NCI-H345 treated with DMSO at 0.1 percent for 48 hours (cell line): ENCODE data around the gene TARBP1.
"Not testable (repeated sequence)": the region's sequence is repeated elsewhere in the genome, so short reads cannot be mapped to it uniquely, and the experiment has no call there.

Source experiments
- DNase-seq: peaks from one replicate; lab custom pipeline; 2025; ENCODE audit not compliant: unreplicated experiment; lab: John Stamatoyannopoulos, UW

The TARBP1 gene

DNA sequence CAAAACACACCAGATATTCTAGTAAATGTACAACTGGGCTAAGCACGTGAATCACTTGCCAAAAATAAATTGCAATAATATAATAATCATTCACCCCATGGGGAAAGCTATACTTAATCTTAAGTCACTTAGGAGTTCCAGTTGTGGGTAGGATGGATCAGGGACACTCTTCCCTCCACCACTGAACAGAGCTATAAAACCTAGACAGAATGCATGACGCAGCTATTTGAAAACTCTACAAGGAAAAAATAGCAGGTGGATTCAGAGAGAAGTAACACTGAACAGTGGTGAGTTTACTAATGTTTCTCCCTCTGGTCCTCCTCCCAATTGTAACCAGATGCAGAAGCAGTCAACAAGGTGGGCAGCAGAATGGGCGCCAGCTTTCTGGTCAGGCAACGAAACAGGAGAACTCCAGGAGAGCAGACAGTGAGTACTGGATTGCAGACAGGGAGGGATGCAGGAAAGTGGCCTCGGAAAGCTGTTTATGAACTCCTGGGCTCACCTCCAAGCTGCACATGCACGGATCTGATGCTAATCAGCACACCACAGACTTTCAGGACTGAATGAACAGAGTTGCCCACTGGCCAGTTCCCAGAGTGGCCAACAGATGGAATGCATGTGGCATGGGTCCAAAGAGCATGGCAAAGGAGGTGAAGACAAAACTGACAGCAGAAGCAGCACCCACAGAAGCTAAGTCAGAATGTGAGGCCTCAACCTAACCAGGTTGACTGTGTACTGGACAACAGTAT is 41.4 kb downstream of the TARBP1 start:
- DNase-seq: no peak

GRCh38 chr1:234435620-234436019 is 43.4 kb downstream of the TARBP1 start:
- no peak for DNase-seq

GRCh38 chr1:234434706-234435105 is 44.3 kb downstream of the TARBP1 start:
- DNase-seq: no peak

DNA sequence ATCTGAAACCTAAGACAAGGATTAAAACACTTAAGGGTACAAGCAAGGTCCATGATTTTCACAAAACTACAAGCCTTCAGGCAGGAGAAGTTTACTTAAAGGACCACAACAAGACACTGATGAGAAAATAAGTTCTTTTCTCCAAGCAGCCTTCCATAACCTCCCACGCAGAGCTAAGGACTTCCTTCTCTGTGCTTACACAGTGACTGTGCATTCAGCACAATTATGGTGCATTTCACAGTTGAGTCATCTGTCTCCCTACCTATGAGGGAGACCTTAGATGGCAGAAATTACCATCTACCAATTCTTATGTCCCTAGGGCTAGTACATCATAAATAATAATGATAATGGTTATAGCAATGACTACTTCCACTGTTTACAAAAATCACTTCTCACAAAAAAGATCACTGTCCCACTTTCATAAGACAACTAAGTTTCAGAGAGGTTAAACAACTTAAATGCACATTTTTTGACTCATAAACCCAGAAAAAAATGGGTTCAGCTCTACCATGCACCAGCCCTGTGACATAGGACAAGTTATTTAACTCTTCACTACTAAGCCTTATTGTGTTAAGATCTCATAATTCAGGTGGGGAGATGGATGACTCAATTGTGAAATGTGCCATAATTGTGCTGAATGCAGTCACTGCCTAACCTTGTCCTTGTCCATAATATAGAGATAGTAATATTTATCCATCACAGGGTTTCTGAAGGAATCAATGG is 45.3 kb downstream of the TARBP1 start:
- no peak for DNase-seq

GRCh38 chr1:234431255-234431654 is 47.7 kb downstream of the TARBP1 start:
- DNase-seq: no peak

DNA sequence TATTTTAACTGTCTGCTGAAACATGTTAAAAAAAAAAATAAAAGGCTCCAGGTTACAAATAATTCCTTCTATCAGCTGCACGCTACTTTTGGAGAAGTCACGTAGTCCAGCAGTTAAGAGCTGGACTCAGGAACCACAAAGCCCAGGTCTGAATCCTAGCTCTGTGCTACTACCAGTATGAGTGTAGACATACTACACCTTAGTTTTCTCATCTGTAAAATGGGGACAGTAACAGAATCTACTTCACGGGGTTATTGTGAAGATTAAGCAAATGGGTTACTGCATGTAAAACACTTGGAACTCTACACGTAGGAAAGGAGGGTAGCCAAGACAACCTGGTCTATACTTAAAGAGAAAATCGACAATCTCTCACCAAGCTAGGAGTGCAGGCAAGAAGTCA is 48.3 kb downstream of the TARBP1 start:
- DNase-seq: no peak

DNA sequence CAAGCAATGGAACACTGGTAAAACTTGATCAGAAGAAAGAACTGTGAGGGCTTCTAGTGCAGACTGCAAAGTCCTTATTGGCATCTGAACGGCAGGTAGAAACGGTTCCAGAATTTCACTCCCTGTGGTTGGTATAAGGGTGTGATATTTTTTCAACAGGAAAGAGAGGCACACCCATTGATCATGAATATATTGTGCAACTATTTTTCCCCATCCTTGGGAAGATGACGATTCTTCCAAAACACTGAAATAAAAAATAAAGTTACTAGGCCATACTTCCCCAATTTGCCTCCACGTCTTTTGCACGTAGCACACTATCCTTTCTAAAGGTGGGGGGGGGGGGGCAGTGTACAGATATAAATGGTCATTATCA is 49.6 kb downstream of the TARBP1 start:
- no peak for DNase-seq

DNA sequence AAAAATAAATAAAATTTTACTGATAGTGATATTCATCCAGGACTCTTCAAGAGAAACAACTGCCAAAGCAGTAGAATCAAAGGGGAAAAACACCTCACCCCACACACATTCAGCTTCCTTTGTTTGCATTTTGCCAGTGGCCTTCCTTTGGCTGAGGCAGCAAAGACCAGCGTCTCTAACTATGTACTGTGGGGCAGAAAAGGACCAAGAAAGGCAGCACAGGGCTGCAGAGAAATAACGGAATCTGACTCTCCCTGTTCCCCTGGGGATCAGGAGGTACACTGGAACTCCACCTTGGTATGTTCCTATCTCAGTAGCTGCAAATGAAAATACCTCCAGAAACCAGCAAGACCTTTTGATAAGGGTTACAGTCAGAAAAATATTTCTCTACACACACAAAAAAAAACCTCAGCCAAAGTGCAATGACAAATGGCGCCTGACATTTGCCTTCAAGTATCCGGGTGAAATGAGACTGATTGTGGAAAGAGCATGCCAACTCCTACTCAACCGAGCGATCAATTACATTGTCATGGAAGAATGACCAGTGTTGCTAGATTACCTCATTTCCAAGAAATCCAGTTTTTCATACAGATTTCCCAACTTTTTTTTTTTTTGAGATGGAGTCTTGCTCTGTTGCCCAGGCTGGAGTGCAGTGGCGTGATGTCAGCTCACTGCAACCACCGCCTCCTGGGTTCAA is 50.9 kb downstream of the TARBP1 start:
- no peak for DNase-seq

- no peak for DNase-seq
Measured at GRCh38 chr1:234413990-234414389, 65.0 kb downstream of the TARBP1 start.

- DNase-seq: no peak
Measured at GRCh38 chr1:234413485-234413884, 65.5 kb downstream of the TARBP1 start.

- DNase-seq: no peak
Measured at GRCh38 chr1:234412830-234413229, 66.1 kb downstream of the TARBP1 start.

GRCh38 chr1:234409328-234409727 is 69.7 kb downstream of the TARBP1 start:
- no peak for DNase-seq

DNA sequence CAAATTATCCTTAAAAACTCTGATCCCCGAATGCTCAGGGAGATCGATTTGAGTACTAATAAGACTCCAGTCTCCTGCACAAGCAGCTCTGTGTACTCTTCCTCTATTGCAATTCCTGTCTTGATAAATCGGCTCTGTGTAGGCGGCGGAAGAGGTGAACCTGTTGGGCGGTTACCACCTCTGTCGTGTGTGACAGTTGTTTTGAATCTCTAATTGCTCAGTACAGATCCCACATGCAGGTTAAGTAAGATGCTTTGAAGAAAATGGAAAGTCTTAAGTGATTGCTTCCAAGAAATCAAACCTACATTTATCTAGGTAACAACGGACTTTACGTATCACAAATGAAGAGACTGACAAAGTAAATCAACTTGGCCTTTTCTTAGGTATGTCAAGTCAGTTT is 70.2 kb downstream of the TARBP1 start:
- no peak for DNase-seq

- DNase-seq: no peak
Measured at GRCh38 chr1:234406871-234407270, 72.1 kb downstream of the TARBP1 start.

GRCh38 chr1:234405676-234406075 is 73.3 kb downstream of the TARBP1 start:
- no peak for DNase-seq

DNA sequence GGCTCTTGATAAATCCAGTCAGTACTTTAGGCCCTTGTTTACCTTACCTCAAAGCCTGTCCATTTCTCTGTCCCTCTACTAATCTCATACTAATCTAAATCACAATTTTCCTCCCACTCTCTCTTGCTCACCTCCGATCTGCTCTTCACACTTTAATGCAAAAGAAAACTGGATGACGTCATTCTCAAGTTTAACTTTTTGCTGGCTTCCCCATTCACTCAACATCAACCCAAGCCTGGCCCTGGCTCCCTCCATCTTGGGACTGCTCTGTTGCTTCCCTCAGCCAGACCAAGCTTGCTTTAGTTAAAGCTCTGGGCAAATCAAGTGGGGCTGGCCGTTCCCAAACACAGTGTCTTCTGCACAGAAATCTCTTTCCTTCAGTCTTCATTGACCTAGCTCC is 76.0 kb downstream of the TARBP1 start:
- DNase-seq: no peak

GRCh38 chr1:234401658-234402057 is 77.3 kb downstream of the TARBP1 start:
- DNase-seq: no peak

- DNase-seq: no peak
Measured at GRCh38 chr1:234400773-234401172, 78.2 kb downstream of the TARBP1 start.

DNA sequence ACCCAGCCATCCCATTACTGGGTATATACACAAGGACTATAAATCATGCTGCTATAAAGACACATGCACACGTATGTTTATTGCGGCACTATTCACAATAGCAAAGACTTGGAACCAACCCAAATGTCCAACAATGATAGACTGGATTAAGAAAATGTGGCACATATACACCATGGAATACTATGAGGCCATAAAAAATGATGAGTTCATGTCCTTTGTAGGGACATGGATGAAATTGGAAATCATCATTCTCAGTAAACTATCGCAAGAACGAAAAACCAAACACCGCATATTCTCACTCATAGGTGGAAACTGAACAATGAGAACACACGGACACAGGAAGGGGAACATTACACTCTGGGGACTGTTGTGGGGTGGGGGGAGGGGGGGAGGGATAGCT is 79.5 kb downstream of the TARBP1 start:
- DNase-seq: not testable (repeated sequence)

DNA sequence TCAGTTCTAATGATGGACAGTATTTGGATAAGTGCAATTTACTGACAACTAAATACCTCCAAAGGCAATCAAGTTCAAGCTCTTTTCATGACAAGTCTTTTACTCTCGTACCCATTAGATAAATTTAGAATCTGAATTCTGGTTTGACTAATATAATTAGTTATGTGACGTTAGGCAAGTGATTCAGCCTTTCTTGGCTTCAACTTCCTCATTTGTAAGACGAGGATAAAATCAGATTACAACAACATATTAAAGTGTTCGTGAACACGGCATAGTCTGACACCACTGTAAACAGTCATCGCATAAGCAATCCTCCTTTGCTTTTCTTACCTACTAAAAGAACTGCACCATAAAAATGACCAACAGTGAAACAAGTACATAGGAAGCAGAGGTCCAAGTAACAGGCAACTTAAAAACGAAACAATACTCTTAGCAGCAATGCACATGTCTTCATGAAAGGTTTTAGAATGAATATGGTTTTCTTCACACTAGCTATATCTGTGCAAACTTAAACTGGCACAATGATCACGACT is 80.1 kb downstream of the TARBP1 start:
- no peak for DNase-seq

DNA sequence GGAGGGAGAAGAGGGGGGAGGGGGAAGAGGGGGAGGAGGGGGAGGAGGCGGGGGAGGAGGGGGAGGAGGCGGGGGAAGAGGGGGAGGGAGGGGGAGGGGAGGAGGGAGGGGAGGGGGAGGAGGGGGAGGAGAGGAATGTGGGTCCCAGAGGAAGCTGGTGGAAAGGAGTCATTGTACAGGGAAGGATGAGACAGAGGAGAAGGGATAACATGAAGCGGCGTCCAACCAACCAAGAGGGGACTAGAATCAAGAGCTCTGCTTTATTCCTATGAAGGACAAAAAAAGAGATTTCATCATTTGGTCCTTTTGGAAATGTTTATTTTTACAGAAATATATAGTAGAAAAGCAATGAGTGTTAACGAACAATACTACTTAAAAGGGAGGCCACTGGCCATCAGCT is 81.2 kb downstream of the TARBP1 start:
- no peak for DNase-seq

GRCh38 chr1:234396871-234397270 is 82.1 kb downstream of the TARBP1 start:
- no peak for DNase-seq
